Mammary epithelial cell (primary cell): Measurements from ENCODE around the gene HSPH1.

Experiments used
- EZH2 ChIP-seq: IDR thresholded peaks from 2 replicates; pipeline ENCODE4 v1.6.1; 2012; ENCODE audit warnings: low read length, inconsistent platforms, borderline replicate concordance
- TF ChIP-seq, protein P1 (sequence below), 2 donors: IDR thresholded peaks in 1 of 2; conservative IDR thresholded peaks in 1 of 2; 2 replicates each; pipeline ENCODE4 v1.5.1; 2011 to 2012; ENCODE audit warnings: inconsistent platforms in 2 of 2, low read length in 2 of 2, mild to moderate bottlenecking in 2 of 2, control low read depth in 1 of 2, low read depth in 1 of 2; ENCODE audit not compliant: insufficient read depth in 1 of 2; ENCODE audit errors: extremely low read depth in 1 of 2

GRCh38 chr13:31201341-31202031 lies 39.8 kb upstream of the HSPH1 start:
- TF ChIP-seq, protein P1, sequence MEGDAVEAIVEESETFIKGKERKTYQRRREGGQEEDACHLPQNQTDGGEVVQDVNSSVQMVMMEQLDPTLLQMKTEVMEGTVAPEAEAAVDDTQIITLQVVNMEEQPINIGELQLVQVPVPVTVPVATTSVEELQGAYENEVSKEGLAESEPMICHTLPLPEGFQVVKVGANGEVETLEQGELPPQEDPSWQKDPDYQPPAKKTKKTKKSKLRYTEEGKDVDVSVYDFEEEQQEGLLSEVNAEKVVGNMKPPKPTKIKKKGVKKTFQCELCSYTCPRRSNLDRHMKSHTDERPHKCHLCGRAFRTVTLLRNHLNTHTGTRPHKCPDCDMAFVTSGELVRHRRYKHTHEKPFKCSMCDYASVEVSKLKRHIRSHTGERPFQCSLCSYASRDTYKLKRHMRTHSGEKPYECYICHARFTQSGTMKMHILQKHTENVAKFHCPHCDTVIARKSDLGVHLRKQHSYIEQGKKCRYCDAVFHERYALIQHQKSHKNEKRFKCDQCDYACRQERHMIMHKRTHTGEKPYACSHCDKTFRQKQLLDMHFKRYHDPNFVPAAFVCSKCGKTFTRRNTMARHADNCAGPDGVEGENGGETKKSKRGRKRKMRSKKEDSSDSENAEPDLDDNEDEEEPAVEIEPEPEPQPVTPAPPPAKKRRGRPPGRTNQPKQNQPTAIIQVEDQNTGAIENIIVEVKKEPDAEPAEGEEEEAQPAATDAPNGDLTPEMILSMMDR (conservative IDR thresholded peaks at IDR 0.05 in 1 of 2, IDR thresholded peaks at IDR 0.05 in 1 of 2; ENCODE audit: extremely low read depth in 1 of 2, insufficient read depth in 1 of 2, low read depth in 1 of 2, low read length in 2 of 2): no peak
- no peak for TF ChIP-seq EZH2
